GM12874 (cell line): Measurements from ENCODE around the gene WDR5.

Experiments
- CTCF ChIP-seq: IDR thresholded peaks from 2 replicates; pipeline ENCODE4 v1.5.1; 2011; ENCODE audit warnings: low read depth, mild to moderate bottlenecking, control low read depth, low read length, moderate library complexity; ENCODE audit not compliant: insufficient read depth

Gene WDR5

GRCh38 chr9:134188386-134189144 lies 52.7 kb downstream of the WDR5 start:
- TF ChIP-seq CTCF, result no peak

- no peak for TF ChIP-seq CTCF
Measured at GRCh38 chr9:134189145-134189469, 53.2 kb downstream of the WDR5 start.

GRCh38 chr9:134189470-134190231 lies 53.8 kb downstream of the WDR5 start:
- no peak for TF ChIP-seq CTCF

- TF ChIP-seq CTCF, result no peak
Measured at GRCh38 chr9:134190232-134191121, 54.6 kb downstream of the WDR5 start.

GRCh38 chr9:134191455-134192209 lies 55.8 kb downstream of the WDR5 start:
- TF ChIP-seq CTCF, result no peak

GRCh38 chr9:134192311-134192950 lies 56.5 kb downstream of the WDR5 start:
- no peak for TF ChIP-seq CTCF
